PC-3 (cell line): ENCODE results near the gene GALNT14. TPM values are rescaled to one million over a fixed set of nuclear protein-coding genes. Genes with fewer than 3 reads are reported as not detected.

Source experiments
- ATAC-seq: fragments of 200-7000 bp; cut with Tn5 transposase; 2 replicates; pipeline ENCODE4 v1.9.1; 2020; ENCODE audit warnings: mild to moderate bottlenecking, moderate library complexity
- BruUV-seq: library from RNA; stranded (reverse); fragments of 400-500 nt; replicated peaks from 2 replicates; lab custom pipeline; 2021; lab: Mats Ljungman, UMichigan
- CTCF ChIA-PET: fragments of 300-600 bp; sonication (Branson Sonifier 250); formaldehyde crosslinking; loops from one replicate; lab custom pipeline; 2022; ENCODE audit warnings: antibody characterized with exemption; lab: Charles Lee
- POLR2A ChIA-PET: fragments of 300-600 bp; sonication (Branson Sonifier 250); formaldehyde crosslinking; loops from one replicate; lab custom pipeline; 2022; ENCODE audit warnings: antibody characterized with exemption; ENCODE audit not compliant: unreplicated experiment; lab: Charles Lee
- DNase-seq: peaks from one replicate; pipeline ENCODE4 v3.0.0-alpha.2; 2015
- H2AFZ ChIP-seq: fragments of 300-600 bp; sonication (generic); 2 replicates; pipeline ENCODE4 v1.6.0; 2016; ENCODE audit warnings: antibody characterized with exemption, low read length
- H3F3A ChIP-seq: fragments of 300-600 bp; sonication (generic); one replicate; pipeline ENCODE4 v1.6.0; 2017; ENCODE audit warnings: antibody characterized with exemption, low read length, control low read depth, mild to moderate bottlenecking; ENCODE audit not compliant: unreplicated experiment
- H3K27ac ChIP-seq: fragments of 300-600 bp; sonication (generic); 2 replicates; pipeline ENCODE4 v1.5.1; 2016; ENCODE audit warnings: mild to moderate bottlenecking, low read length
- H3K27me3 ChIP-seq: fragments of 300-600 bp; sonication (generic); 2 replicates; pipeline ENCODE4 v1.6.1; 2016; ENCODE audit warnings: low read length, mixed read lengths
- H3K36me3 ChIP-seq: fragments of 300-600 bp; sonication (generic); 2 replicates; pipeline ENCODE4 v1.6.1; 2016; ENCODE audit warnings: low read depth, mixed run types, low read length, mixed read lengths
- H3K4me1 ChIP-seq: fragments of 300-600 bp; sonication (generic); 2 replicates; pipeline ENCODE4 v1.5.1; 2016; ENCODE audit warnings: low read length; ENCODE audit not compliant: insufficient read depth
- H3K4me2 ChIP-seq: fragments of 300-600 bp; sonication (generic); 2 replicates; pipeline ENCODE4 v1.6.0; 2016; ENCODE audit warnings: low read length
- H3K4me3 ChIP-seq: fragments of 300-600 bp; sonication (generic); 2 replicates; pipeline ENCODE4 v1.5.1; 2016; ENCODE audit warnings: mild to moderate bottlenecking, low read length, mixed read lengths
- H3K79me2 ChIP-seq: fragments of 300-600 bp; sonication (generic); 2 replicates; pipeline ENCODE4 v1.6.1; 2017; ENCODE audit warnings: low read length, mixed read lengths
- H3K9ac ChIP-seq: fragments of 300-600 bp; sonication (generic); 2 replicates; pipeline ENCODE4 v1.6.0; 2016; ENCODE audit warnings: mild to moderate bottlenecking, low read length
- H3K9me2 ChIP-seq: fragments of 300-600 bp; sonication (generic); replicated peaks from 2 replicates; pipeline ENCODE4 v1.6.1; 2016; ENCODE audit warnings: mixed run types, low read length, mixed read lengths
- H3K9me3 ChIP-seq: fragments of 300-600 bp; sonication (generic); 2 replicates; pipeline ENCODE4 v1.6.1; 2016; ENCODE audit warnings: low read length, mixed read lengths
- H4K20me1 ChIP-seq: fragments of 300-600 bp; sonication (generic); 2 replicates; pipeline ENCODE4 v1.6.1; 2016; ENCODE audit warnings: low read length, mixed read lengths
- EZH2 ChIP-seq: fragments of 300-600 bp; sonication (generic); IDR thresholded peaks from one replicate; pipeline ENCODE4 v1.6.1; 2017; ENCODE audit warnings: antibody characterized with exemption, mild to moderate bottlenecking, low read length; ENCODE audit not compliant: unreplicated experiment
- EZH2phosphoT487 ChIP-seq: fragments of 300-600 bp; sonication (generic); IDR thresholded peaks from 2 replicates; pipeline ENCODE4 v1.6.1; 2018; ENCODE audit warnings: mild to moderate bottlenecking, antibody characterized with exemption, low read length, borderline replicate concordance
- intact Hi-C: fragments of 100-400 bp; cut with micrococcal nuclease; formaldehyde crosslinking; loops from 2 replicates; pipeline ENCODE4 v1.9.0; 2023
- total RNA-seq: library from RNA; depleted of rRNA; stranded (reverse); fragments of >200 nt; gene quantifications from 2 replicates; pipeline ENCODE4 v1.2.3, GENCODE V29; 2014
- TF ChIP-seq, protein P1 (sequence below): fragments of 300-600 bp; sonication (generic); conservative IDR thresholded peaks from 2 replicates; pipeline ENCODE4 v1.5.1; 2017; ENCODE audit warnings: antibody characterized with exemption, low read depth, mild to moderate bottlenecking, low read length

Gene GALNT14
- total RNA-seq, 1 experiment from 2014 or later = 10.2 TPM

- Histone ChIP-seq H3K27ac (no peak overlapping the region), H3K79me2 (no peaks in the 10 kb centered on the region), H3K4me1 (no peaks in the 10 kb centered on the region), H3K9me3 (no peaks in the 10 kb centered on the region), H3K36me3 (no peaks in the 10 kb centered on the region), H3K9me2 (no peaks in the 10 kb centered on the region), H3K4me2 (no peak overlapping the region), H3K27me3 (peaks cover 25% of the 10 kb centered on the region; the same call in 1 of the 2 replicates), H3K4me3 (no peak overlapping the region), H2AFZ (no peak overlapping the region), H4K20me1 (no peaks in the 10 kb centered on the region), H3F3A (no peaks in the 10 kb centered on the region), H3K9ac (no peak overlapping the region)
- no peak for ATAC-seq
- ChIA-PET CTCF (no interaction called here), POLR2A (no interaction called here)
- DNase-seq = peak; percentile 10
- intact Hi-C loops = no loop called here
- BruUV-seq = no TSS peak
- TF ChIP-seq, protein P1, sequence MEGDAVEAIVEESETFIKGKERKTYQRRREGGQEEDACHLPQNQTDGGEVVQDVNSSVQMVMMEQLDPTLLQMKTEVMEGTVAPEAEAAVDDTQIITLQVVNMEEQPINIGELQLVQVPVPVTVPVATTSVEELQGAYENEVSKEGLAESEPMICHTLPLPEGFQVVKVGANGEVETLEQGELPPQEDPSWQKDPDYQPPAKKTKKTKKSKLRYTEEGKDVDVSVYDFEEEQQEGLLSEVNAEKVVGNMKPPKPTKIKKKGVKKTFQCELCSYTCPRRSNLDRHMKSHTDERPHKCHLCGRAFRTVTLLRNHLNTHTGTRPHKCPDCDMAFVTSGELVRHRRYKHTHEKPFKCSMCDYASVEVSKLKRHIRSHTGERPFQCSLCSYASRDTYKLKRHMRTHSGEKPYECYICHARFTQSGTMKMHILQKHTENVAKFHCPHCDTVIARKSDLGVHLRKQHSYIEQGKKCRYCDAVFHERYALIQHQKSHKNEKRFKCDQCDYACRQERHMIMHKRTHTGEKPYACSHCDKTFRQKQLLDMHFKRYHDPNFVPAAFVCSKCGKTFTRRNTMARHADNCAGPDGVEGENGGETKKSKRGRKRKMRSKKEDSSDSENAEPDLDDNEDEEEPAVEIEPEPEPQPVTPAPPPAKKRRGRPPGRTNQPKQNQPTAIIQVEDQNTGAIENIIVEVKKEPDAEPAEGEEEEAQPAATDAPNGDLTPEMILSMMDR = no peak
- TF ChIP-seq EZH2phosphoT487 (no peak), EZH2 (no peak)
Measured at GRCh38 chr2:30968660-30969397, 169.4 kb downstream of the GALNT14 start.

DNA sequence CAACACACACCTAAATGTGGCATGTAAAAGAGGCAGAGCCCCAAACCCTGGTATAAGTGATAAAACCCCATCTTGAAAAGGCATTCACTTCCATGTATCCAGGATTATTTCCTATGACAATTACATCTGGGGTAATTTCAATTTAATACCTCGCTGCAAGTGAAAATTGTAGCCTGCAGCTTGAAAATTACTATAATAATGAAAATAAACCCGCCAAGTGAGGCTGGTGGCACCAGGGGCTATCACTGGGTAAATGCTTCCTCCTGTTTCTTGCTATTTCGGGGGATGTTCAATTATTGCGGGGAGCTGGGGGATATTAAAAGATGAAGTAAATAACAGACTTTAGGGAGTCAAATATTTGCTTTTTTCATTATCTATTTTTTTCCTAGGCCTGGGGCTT, 171.5 kb downstream of the GALNT14 start:
- CTCF ChIA-PET = no interaction called here
- POLR2A ChIA-PET = no interaction called here
- Histone ChIP-seq H3K9ac (no peak overlapping the region), H3K79me2 (no peaks in the 10 kb centered on the region), H4K20me1 (no peaks in the 10 kb centered on the region), H2AFZ (no peak overlapping the region), H3K4me2 (no peak overlapping the region), H3K27me3 (peaks cover 20% of the 10 kb centered on the region; the same call in 1 of the 2 replicates), H3K36me3 (no peaks in the 10 kb centered on the region), H3F3A (no peaks in the 10 kb centered on the region), H3K9me2 (no peaks in the 10 kb centered on the region), H3K4me3 (no peak overlapping the region), H3K27ac (no peak overlapping the region), H3K4me1 (no peaks in the 10 kb centered on the region), H3K9me3 (no peaks in the 10 kb centered on the region)
- BruUV-seq = no TSS peak
- DNase-seq (no peak), ATAC-seq (no peak)
- TF ChIP-seq, protein P1 = no peak
- TF ChIP-seq EZH2 (no peak), EZH2phosphoT487 (no peak)
- intact Hi-C loops = no loop called here

GRCh38 chr2:30965022-30965531, 173.2 kb downstream of the GALNT14 start:
- no TSS peak for BruUV-seq

More at GRCh38 chr2:30965022-30965531, 173.2 kb downstream of the GALNT14 start:
- Histone ChIP-seq H3K36me3 (no peaks in the 10 kb centered on the region), H3K27me3 (peaks cover 6% of the 10 kb centered on the region; the same call in 1 of the 2 replicates), H3K4me3 (no peak overlapping the region), H3K4me1 (no peaks in the 10 kb centered on the region), H3K9me3 (no peaks in the 10 kb centered on the region), H3K9me2 (no peaks in the 10 kb centered on the region), H3K4me2 (no peak overlapping the region), H3K9ac (no peak overlapping the region), H3K79me2 (no peaks in the 10 kb centered on the region), H3K27ac (no peak overlapping the region), H2AFZ (no peak overlapping the region), H3F3A (no peaks in the 10 kb centered on the region), H4K20me1 (no peaks in the 10 kb centered on the region)
- intact Hi-C loops = no loop called here
- CTCF ChIA-PET = no interaction called here
- no peak for DNase-seq
- POLR2A ChIA-PET = no interaction called here
- no peak for ATAC-seq
- TF ChIP-seq EZH2phosphoT487 = no peak
- TF ChIP-seq, protein P1 = no peak
- TF ChIP-seq EZH2 = no peak
